ENCODE results near the gene DCC.

The DCC gene

DNA sequence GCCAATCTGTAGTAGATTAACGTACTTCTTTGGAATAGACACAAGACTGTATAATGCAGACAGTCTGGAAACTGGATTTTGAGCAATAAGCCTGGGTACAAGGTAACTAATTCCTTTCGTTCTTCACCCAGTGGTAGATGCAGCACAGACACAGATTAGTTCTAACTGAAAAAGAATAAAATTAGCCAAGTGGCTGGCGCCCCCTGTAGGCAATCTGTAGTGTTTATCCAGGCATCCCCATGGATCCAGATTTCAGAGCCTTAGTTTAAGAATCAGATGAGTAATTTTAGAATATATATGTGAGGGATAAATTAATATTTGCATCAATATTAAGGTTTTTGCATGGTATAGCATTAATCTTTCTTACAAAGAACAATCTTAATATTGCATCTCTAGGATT, 563.9 kb downstream of the DCC start:
- DNase-seq (ENCODE audit: low read depth in 2 of 2) = no peak

DNA sequence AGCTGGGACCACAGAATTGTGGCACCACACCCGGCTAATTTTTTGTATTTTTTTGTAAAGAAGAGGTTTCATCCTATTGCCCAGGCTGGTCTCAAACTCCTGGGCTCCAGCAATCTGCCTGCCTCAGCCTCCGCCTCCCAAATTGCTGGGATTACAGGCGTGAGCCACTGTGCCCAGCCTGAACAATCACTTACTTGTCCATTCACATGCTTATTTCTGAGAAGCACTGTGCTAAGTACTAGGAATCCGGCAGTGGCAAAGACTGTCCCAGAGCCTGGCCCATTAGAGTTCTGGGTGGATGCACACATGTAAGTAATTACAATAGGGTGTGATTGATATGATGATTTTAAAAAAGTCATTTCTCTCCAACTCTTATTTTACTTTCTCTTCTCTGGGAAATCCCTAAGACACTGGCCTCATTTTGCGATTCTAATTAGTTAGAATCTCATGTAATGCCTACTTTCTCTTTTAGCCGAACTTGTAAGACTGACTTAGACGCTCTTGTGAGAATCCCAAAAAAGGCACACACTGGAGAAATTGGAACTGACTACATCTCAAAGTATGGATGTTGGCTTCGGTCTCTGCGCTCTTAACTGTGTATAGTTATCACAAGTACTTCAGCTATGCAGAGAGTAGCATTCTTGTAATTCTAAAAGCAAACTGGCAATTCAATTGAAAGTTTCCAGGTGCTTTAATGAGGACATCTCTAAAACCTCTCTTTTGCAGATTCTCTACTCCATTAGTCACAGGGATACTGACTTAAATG, 567.7 kb downstream of the DCC start:
- no peak for DNase-seq (ENCODE audit: low read depth in 2 of 2)

DNA sequence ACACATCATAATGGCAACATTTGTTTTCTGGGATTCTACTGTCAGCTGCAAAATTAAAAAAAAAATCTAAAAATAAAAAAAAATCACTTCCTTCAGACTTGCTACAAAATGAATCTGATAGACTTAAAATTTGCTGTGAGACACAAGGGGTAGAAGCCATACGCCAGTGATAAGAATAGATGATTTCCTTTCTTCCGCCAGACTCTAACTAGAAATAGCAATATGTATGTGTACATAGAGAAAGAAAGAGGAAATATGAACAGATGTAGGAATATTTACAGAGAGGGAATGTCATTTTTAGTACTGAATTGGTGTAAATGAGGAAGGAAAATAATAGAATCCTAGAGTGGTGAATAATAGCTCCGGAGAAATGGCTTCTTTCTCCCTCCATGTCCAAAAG, 574.2 kb downstream of the DCC start:
- no peak for DNase-seq (ENCODE audit: low read depth in 2 of 2)

DNA sequence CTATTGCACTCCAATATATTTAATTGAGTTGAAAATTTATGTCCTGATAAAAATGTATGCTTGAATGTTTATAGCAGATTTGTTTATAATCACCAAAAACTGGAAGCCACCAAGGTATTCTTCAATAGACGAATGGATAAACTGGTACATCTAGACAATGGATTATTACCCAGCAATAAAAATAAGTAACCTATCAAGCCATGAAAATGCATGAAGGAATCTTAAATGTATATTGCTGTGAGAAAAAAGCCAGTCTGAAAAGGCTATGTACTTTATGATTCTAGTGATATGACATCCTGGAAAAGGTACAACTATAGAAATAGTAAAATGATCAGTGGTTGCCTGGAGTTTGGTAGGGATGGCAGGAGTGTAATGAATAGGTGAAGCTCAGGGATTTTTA, 580.7 kb downstream of the DCC start:
- no peak for DNase-seq (ENCODE audit: low read depth in 2 of 2)

DNA sequence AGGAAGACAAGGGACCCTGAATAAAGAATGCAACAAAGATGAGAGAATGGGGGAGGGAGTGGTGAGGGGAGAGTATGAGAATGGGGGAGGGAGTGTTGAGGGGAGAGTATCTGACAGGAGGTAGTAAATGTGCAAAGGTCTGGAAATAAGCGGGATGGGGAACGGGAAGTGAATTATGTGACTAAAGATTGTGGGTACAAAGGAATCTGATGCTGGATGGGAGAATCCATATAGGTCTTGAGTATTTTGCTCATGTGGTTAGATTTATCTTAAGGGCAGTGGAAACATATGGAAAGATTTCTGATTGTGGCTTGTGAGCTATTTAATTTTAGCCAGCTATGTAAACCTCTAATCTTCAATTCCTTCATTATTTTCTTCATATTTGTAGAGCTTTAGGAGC, 593.4 kb downstream of the DCC start:
- DNase-seq (ENCODE audit: low read depth in 2 of 2) = peak; percentile 2 to 12

DNA sequence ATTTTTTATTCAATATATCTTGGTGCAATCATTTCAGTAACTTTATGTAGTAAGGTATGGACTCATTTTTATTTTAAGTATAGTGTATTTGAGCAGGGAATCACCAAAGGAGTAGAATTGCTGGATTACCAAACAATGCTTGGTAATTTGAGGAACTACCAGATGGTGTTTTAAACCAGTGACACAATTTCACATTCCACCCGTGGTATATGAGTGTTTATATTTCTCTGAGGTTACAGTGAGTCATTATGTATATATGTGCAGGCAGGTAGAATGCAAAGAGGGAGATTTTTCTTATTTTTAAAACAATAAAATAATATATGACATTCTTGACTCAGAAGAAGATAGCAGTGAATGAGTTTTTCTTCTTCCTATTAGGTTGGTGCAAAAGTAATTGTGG, 596.9 kb downstream of the DCC start:
- DNase-seq (ENCODE audit: low read depth in 2 of 2) = peak; percentile 13

DNA sequence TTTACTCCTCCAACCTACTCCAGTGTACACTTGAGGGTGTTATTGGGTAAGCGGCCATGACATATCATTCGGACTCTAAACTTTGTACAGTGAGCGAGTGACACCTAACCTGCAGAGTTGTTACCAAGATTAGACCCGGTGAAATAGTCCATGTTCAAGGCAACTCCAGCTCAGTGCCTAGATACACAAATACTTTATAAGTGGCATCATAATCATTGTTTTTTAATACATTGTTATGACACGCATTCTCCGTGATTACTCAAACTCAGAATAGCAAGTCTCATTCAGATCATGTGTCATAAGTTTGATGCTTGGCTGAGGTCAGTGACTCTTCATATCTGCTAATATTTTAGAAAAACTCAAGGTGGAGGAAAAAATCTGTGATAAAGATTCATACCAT, 597.8 kb downstream of the DCC start:
- DNase-seq (ENCODE audit: low read depth in 2 of 2) = no peak

DNA sequence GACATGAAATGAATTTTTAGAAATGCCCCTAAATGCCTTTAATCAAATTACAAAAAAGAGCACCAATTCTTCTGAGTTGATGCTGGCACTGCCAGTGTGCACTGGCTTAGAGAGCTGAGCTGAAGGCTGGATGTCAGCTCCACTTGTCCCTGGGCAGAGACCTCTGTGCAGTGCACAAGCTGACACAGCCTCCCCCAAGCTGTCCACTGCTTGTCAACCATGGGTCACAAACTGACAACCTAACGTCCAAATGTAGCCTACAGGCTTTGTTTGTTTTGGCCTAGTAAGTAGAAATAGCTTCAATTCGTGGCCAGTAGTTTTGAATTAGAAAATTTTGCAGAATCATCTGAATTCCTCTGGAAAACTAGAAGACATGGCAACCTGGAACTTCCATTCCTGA, 605.6 kb downstream of the DCC start:
- no peak for DNase-seq (ENCODE audit: low read depth in 2 of 2)

DNA sequence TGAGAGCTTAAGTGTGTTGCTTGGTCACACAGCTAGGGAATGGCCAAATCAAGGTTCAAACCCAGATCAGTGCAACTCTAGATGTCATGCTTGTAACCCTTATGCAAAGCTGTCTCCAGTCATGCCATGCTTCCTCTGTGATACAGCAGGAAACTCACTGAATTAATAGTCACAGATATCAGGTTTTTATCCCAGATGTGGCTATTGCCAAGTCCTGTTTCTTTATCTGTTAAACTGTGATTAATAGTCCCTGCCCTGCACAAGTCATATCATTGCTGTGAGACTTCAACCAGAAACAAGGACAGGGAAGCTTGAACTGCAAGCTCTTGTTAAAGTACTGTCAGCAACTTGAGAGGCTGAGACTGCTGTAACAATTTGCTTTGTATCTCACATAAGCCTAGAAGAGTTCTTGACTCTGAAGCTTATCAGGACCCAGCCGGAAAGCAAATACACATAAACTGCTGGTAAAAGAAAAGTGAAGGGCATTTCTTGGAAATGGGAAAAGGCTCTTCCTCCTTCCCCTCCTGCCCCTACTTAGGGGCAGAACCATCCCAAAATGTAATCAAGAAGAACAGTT, 609.0 kb downstream of the DCC start:
- no peak for DNase-seq (ENCODE audit: low read depth in 2 of 2)

DNA sequence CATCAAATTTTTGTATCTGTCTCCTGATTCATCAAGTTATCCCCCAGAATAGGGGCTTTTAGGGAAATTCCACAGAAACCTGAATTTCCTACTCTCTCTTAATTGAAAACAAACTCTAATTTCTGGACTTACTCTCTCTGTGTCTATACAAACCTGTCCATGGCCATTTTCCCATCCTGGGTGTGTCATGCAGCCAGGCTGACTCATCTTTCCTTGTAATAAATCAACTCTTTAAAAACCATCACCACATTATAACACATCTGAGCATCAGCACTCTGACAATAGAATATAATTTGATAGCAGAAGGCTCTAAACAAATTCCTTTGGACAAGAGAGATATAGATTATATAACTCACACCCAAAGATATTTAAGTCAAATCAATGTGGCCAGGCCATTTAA, 610.2 kb downstream of the DCC start:
- no peak for DNase-seq (ENCODE audit: low read depth in 2 of 2)

DNA sequence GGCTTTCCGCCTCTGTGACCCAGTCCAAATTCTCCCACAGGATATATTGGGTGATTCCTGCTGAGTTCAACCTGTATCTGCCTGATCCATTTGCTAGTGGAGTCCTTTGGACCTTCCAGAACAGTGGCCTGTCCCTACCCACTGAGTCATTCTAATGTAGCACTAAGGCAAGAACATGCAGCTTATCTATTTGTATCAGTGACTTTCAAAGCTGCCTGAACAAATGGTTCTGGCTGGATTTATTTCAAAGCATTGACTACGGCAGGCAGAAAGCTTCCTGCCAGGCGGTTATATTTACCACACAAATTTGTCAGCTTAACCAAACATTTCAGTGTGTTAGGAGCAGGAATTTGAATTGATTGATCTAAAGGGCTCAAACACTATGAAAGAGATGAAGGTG, 613.4 kb downstream of the DCC start:
- DNase-seq (ENCODE audit: low read depth in 2 of 2) = no peak

DNA sequence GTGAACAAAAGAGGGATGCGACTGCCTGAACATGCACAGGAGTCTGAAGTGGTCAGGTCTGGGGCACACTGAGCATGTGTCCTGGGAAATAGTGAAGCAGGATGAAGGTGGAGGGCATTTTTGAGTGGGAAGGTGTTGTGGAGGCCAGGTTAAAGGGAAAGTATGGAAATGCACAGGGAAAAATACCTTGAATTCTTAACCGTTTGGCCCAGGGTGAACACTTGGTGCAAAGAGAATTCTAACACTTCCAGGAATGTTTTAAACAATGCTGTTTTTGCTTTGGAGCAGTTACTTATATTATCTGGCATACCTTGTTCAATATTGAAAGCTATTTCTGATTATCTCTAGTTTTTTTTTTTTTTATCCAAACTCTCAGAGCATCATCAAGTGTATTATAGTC, 623.5 kb downstream of the DCC start:
- no peak for DNase-seq (ENCODE audit: low read depth in 2 of 2)

DNA sequence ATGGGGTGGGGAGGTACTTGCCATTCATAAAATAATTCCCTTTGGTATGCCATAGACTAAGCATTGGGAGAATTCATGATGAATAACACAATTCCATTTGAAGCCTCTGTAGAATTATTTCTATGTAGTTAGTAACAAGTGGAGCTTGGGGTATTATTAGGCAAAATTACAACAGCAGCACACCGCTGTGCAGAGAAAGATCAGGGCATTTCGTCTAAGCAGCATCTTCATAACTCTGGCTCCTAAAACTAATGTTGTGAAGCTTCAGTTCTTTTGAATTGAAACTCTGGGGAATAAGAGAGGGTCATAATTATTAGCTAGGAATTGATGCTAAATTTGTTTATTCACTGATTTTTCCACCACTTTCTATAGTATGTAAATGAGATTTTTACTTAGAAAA, 630.7 kb downstream of the DCC start:
- DNase-seq (ENCODE audit: low read depth in 2 of 2) = no peak

DNA sequence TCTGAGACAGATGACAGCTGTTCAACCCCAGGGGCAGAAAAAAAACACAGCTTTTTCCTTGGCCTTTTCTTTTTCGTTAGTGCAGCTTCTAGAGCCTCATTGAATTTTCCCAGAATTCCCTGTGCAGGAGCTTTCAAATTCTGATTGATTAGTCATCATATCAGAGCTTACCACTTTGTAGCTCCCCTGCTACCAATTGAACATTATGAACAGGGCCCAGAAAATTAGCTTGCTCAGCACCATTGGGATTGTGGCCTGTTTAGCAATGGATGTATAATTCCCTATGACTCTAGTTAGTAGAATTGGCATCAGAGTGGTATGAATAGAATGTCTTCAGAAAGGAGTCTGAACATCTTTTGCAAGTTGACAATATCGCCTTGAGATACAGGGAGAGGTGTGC, 631.1 kb downstream of the DCC start:
- DNase-seq (ENCODE audit: low read depth in 2 of 2) = no peak

DNA sequence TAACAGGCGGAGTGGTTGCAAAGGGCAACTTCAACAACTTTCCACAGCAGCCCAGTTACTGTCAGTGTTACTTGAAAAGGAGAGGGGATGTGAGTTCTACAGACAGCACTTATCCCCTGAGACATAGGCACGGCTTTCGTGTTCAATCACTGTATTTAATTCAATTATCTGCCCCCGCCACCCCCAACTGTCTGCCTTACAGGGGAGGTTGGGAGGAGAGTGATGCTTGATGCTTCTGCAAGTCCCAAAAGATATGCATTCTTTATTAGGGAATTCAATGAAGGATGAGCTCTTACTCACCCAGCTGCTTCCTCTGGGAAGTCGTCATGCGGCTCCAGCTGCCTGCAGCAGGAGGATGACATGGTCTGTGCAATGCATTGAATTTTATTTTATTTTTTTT, 639.9 kb downstream of the DCC start:
- no peak for DNase-seq (ENCODE audit: low read depth in 2 of 2)

DNA sequence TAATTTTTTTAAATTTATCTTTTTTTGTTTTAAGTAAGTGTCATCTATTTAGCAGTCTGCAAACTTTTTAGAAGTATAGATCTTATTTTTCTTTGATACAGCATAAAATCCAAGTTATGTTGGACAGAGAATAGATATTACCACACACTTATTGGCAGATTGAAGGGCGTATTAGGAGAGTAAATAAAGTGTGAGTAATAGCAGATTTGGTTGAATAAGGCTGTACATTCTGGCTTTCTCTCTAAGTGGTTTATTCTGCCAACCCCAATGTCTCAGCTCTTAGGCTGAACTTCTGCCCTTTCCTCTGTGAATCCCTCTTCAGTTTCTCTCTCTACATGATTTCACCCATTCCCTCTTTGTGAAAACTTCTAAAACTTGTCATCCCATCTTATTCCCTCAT, 651.2 kb downstream of the DCC start:
- no peak for DNase-seq (ENCODE audit: low read depth in 2 of 2)

DNA sequence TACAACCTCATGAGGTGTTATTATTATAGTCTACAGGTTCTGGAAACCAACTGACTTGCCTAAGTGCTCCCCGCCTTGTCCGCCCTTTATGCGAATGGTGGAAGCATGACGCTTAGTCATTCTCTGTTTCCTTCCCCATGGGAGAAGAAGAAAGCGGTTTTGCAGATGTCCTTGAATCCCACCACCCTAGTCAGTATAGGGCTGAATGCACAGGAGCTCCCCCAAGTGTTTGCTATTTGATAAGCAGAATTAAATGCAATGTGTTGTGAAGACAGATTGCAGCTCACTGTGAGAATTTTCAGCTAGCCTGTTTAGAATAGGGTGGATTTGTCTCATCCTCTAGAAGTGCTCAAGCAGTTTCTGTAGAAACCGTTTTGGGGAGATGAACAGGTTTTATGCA, 652.0 kb downstream of the DCC start:
- DNase-seq (ENCODE audit: low read depth in 2 of 2) = no peak

DNA sequence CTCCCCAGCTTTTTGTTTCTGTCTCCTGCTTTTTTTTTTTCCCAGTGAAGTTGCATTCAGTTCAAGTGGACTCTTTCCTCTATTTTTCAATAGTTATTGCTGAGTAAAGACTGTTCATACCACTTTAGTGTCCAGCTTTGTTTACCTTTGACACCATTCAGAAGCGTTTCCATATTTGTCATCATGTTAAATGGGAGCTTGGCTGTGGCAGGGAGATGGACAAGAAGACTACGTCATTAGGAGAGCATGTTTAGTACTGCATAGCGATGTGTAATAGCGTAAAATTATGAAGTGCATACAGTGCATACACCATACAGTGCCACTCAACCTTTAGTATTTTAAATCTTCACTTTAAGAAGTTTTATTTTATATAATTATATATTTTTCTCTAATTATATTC, 655.9 kb downstream of the DCC start:
- DNase-seq (ENCODE audit: low read depth in 2 of 2) = no peak

DNA sequence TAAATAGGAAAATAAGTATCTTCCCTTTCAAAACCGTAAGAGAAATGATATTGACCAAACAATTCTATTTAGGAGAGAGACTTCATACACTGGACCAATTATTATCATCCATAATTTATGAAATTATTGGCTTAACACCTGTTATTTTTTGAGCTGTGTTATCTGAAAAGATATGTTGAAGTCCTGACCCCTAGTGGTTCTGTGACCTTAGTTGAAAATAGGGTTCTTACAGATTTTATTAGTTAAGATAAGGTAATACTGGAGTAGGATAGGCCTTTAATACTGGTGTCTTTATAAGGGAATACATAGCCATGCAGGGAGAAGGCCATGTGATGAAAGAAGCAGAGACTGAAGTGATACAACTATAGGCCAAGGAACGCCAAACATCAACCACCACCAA, 659.6 kb downstream of the DCC start:
- DNase-seq (ENCODE audit: low read depth in 2 of 2) = no peak

DNA sequence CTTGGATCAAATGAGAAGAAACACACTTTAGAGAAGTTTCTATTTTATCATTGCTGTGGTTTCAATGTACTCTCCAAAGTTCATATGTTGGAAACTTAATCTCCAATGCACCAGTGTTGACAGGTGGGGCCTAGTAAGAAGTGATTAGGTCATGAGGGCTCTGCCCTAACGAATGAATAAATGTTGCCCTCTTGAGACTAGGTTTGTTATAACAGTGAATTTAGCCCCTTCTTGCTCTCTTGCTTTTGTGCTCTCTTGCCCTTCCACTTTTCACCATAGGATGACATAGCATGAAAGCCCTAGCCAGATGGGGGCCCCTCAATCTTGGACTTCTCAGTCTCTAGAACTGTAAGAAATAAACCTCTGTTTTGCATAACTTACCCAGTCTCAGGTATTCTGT, 664.8 kb downstream of the DCC start:
- no peak for DNase-seq (ENCODE audit: low read depth in 2 of 2)

DNA sequence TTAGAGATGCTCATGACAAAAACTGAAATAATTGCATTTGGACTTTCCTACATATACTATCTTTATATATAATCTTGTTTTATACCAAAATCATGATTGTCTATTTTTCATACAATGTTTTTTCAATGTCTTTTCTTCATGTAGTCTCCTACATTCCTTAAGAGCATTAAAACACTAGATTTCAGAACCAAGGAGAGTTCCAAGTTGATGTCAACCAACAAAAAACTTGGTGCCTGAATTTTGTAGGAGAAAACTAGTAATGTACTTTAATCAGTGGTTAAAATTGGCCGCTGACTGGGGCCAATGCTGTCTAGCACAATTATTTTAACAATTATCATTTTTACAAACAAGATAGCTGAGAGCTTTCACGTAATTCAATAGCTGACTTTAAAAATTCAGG, 678.8 kb downstream of the DCC start:
- DNase-seq (ENCODE audit: low read depth in 2 of 2) = no peak

DNA sequence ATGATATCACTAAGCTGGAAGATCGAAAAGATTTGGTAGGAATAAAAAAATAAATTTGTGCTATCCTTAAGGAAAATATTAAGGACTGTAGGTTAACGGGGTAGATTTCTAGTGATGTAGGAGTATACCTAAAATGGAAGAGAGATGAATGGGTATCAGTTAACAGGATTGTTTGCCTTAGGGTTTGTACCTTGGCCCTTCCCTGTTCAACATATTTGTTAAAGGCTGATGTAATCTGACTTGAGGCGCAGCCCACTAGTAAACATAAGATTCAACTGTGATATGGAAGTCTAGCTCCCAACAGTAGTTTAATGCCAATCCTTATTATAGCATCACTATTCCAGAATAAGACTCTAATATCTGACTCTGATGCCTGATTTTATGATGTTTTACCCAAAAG, 685.2 kb downstream of the DCC start:
- no peak for DNase-seq (ENCODE audit: low read depth in 2 of 2)

DNA sequence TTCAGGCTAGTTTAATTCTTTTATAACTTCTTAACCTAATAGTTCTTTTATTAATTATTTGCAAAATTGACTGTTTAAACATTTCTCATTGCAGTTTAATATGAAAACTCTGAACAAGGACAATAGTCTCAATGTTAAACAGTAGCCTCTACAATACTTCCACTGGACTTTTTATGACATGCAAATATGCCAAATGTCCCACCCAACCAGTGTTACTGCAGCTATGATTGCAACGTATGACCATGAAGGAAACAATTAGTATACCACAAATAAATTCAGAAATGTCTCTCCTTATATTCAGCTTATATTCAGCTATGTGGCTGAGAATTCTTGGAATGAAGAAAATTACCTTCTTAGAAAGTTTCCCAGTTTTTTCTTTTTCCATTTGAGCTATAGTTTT, 688.6 kb downstream of the DCC start:
- DNase-seq (ENCODE audit: low read depth in 2 of 2) = no peak

DNA sequence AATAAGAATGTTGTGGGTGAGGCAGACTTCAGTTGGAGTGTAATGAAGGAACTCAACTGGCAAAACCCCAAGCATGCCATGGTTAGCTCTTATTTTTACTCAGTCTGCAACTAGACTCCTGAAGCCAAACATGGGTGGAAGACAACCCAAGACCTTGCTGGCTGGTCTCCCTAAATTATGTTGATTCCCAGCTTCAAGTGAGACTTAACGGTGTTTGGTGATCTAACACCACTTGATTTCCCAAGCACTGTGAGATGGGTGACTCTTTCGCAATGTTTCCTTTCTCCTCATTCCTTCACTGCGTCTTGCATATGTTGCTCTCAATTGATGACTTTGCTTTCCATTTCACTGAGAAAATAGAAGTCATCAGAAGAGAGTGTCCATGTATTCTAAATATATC, 693.1 kb downstream of the DCC start:
- no peak for DNase-seq (ENCODE audit: low read depth in 2 of 2)

All from fibroblast of skin of left quadriceps (primary cell).